ENCODE data around the gene PHF23.

PHF23 gene

GRCh38 chr17:7207120-7208001 is 31.9 kb downstream of the PHF23 start:
- no peak overlapping the region for H3K27ac ChIP-seq
- H3K27me3 ChIP-seq, result peaks cover 5% of the 10 kb centered on the region
- TF ChIP-seq, protein P1, sequence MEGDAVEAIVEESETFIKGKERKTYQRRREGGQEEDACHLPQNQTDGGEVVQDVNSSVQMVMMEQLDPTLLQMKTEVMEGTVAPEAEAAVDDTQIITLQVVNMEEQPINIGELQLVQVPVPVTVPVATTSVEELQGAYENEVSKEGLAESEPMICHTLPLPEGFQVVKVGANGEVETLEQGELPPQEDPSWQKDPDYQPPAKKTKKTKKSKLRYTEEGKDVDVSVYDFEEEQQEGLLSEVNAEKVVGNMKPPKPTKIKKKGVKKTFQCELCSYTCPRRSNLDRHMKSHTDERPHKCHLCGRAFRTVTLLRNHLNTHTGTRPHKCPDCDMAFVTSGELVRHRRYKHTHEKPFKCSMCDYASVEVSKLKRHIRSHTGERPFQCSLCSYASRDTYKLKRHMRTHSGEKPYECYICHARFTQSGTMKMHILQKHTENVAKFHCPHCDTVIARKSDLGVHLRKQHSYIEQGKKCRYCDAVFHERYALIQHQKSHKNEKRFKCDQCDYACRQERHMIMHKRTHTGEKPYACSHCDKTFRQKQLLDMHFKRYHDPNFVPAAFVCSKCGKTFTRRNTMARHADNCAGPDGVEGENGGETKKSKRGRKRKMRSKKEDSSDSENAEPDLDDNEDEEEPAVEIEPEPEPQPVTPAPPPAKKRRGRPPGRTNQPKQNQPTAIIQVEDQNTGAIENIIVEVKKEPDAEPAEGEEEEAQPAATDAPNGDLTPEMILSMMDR (IDR thresholded peaks at IDR 0.05), result no peak
- H3K4me1 ChIP-seq (ENCODE audit: control insufficient read depth in 1 of 2, insufficient read depth in 1 of 2, low read depth in 1 of 2, low read length in 1 of 2), result peaks cover 9 to 12% of the 10 kb centered on the region in 2 experiments
- no peaks in the 10 kb centered on the region for H3K9me3 ChIP-seq
- H3K4me3 ChIP-seq (ENCODE audit: low read depth in 1 of 2, low read length in 1 of 2), result no peak overlapping the region
- H3K36me3 ChIP-seq, result no peaks in the 10 kb centered on the region

DNA sequence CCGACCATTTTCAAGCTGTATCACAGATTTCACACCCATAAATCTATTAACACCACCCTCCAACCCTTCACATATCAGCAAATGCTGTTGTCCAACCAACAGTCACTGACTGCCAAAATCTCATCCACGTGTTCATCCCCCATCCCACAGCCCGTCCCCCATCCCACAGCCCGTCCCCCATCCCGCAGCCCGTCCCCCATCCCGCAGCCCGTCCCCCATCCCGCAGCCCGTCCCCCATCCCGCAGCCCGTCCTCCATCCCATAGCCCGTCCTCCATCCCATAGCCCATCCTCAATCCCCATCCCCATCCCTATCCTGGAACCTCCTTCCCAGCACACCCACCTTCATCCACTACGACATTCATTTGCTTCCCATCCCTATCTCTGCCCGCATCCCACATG is 33.7 kb downstream of the PHF23 start:
- no peak overlapping the region for H3K4me3 ChIP-seq (ENCODE audit: low read depth in 1 of 2, low read length in 1 of 2)
- H3K27me3 ChIP-seq, result no peaks in the 10 kb centered on the region
- no peak overlapping the region for H3K27ac ChIP-seq
- TF ChIP-seq, protein P1 (IDR thresholded peaks at IDR 0.05), result no peak
- H3K36me3 ChIP-seq, result no peaks in the 10 kb centered on the region
- H3K9me3 ChIP-seq, result no peaks in the 10 kb centered on the region
- peaks cover 9 to 12% of the 10 kb centered on the region in 2 experiments for H3K4me1 ChIP-seq (ENCODE audit: control insufficient read depth in 1 of 2, insufficient read depth in 1 of 2, low read depth in 1 of 2, low read length in 1 of 2)

GRCh38 chr17:7204828-7205461 is 34.3 kb downstream of the PHF23 start:
- H3K27ac ChIP-seq, result no peak overlapping the region
- peak overlapping the region; percentile 45 to 67 for H3K4me3 ChIP-seq (ENCODE audit: low read depth in 1 of 2, low read length in 1 of 2)
- peaks cover 9 to 12% of the 10 kb centered on the region in 2 experiments for H3K4me1 ChIP-seq (ENCODE audit: control insufficient read depth in 1 of 2, insufficient read depth in 1 of 2, low read depth in 1 of 2, low read length in 1 of 2)
- no peaks in the 10 kb centered on the region for H3K36me3 ChIP-seq
- H3K27me3 ChIP-seq, result no peaks in the 10 kb centered on the region
- TF ChIP-seq, protein P1 (IDR thresholded peaks at IDR 0.05), result no peak
- no peaks in the 10 kb centered on the region for H3K9me3 ChIP-seq

- H3K27ac ChIP-seq, result no peak overlapping the region
- TF ChIP-seq, protein P1 (IDR thresholded peaks at IDR 0.05), result no peak
- H3K4me3 ChIP-seq (ENCODE audit: low read depth in 1 of 2, low read length in 1 of 2), result peak overlapping the region; percentile 45 to 67
- H3K9me3 ChIP-seq, result no peaks in the 10 kb centered on the region
- no peaks in the 10 kb centered on the region for H3K36me3 ChIP-seq
- no peaks in the 10 kb centered on the region for H3K27me3 ChIP-seq
- H3K4me1 ChIP-seq (ENCODE audit: control insufficient read depth in 1 of 2, insufficient read depth in 1 of 2, low read depth in 1 of 2, low read length in 1 of 2), result peaks cover 9 to 12% of the 10 kb centered on the region in 2 experiments
Measured at GRCh38 chr17:7204336-7204735, 34.9 kb downstream of the PHF23 start.

- no peaks in the 10 kb centered on the region for H3K36me3 ChIP-seq
- no peaks in the 10 kb centered on the region for H3K27me3 ChIP-seq
- H3K4me3 ChIP-seq (ENCODE audit: low read depth in 1 of 2, low read length in 1 of 2), result no peak overlapping the region
- TF ChIP-seq, protein P1 (IDR thresholded peaks at IDR 0.05), result no peak
- H3K9me3 ChIP-seq, result no peaks in the 10 kb centered on the region
- H3K27ac ChIP-seq, result no peak overlapping the region
- H3K4me1 ChIP-seq (ENCODE audit: control insufficient read depth in 1 of 2, insufficient read depth in 1 of 2, low read depth in 1 of 2, low read length in 1 of 2), result peaks cover 9 to 12% of the 10 kb centered on the region in 2 experiments
Measured at GRCh38 chr17:7203391-7203790, 35.9 kb downstream of the PHF23 start.
